Activated T-cell treated with anti-CD3 and anti-CD28 coated beads, Interleukin-2, amount 50 U/mL, for 4 hours (primary cell): ENCODE measurements around the gene ITIH6. TPM values are rescaled to one million over a fixed set of nuclear protein-coding genes. Genes with fewer than 3 reads are reported as not detected.

Experiments used
- ATAC-seq, 2 donors: fragments of 200-7000 bp; cut with Tn5 transposase; one replicate each; pipeline ENCODE4 v1.10.0; 2021
- DNase-seq: peaks from one replicate; pipeline ENCODE4 v3.0.0-alpha.2; 2020
- H3K27me3 Mint-ChIP-seq: one replicate; pipeline ENCODE4 v1.8.0; 2021; ENCODE audit warnings: low read depth, mixed read lengths
- H3K36me3 Mint-ChIP-seq: one replicate; pipeline ENCODE4 v1.8.0; 2022; ENCODE audit warnings: mixed read lengths; ENCODE audit not compliant: insufficient read depth
- H3K4me1 Mint-ChIP-seq: one replicate; pipeline ENCODE4 v1.8.0; 2021; ENCODE audit warnings: low read depth, mixed read lengths
- H3K4me3 Mint-ChIP-seq: one replicate; pipeline ENCODE4 v1.8.0; 2021; ENCODE audit warnings: mild to moderate bottlenecking, moderate library complexity, mixed read lengths
- H3K9me3 Mint-ChIP-seq: one replicate; pipeline ENCODE4 v1.8.0; 2021; ENCODE audit warnings: mixed read lengths
- total RNA-seq, 3 donors: library from RNA; stranded (reverse); gene quantifications; one replicate each; pipeline ENCODE4 v1.2.1, GENCODE V29; 2021

Gene ITIH6
- total RNA-seq, 3 donors from 2014 or later = not detected

DNA sequence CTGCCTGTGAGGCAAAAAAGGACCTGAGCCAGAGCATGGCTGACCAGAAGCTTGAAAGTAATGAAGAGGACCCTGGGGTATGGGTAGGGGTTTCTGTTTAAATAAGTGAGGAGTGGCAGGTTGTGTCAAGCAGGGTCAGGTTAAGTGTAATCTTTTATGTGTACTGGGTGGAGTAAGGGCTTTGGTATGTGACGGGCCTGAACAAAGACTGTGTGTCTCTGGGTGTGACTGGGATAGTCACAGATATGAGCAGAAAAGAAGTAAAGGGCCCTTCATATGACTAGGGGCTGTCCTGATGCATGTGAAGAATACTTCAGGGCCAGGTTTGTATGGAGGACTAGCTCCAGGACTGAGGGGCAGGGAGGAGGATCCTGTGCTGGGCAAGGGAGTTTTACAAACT lies 82.4 kb downstream of the ITIH6 start:
- Mint-ChIP-seq H3K9me3 (no peaks in the 10 kb centered on the region), H3K4me1 (no peaks in the 10 kb centered on the region), H3K36me3 (no peaks in the 10 kb centered on the region), H3K27me3 (no peaks in the 10 kb centered on the region), H3K4me3 (no peak overlapping the region)
- no peak for DNase-seq
- ATAC-seq = no peak

DNA sequence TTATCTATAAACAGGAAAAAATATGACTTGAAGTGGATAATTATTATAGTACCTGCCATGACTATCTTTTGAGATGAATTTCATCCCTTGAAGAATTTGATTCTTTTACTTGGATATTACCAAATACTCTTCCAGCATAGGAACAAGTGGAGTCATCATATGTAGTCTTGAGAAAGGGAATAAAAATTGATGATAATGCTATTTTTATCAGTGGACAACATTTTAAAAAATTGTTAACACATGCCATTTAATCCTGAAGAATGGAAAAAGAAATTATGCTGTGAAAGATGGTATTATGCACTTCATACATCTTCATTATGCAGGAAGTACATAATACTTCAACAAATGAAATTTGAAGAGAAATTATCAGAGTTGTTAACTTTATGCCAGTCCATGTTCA lies 83.6 kb downstream of the ITIH6 start:
- no peaks in the 10 kb centered on the region for H3K9me3 Mint-ChIP-seq
- DNase-seq = no peak
- no peaks in the 10 kb centered on the region for H3K4me1 Mint-ChIP-seq
- H3K27me3 Mint-ChIP-seq = no peaks in the 10 kb centered on the region
- H3K36me3 Mint-ChIP-seq = no peaks in the 10 kb centered on the region
- H3K4me3 Mint-ChIP-seq = no peak overlapping the region
- no peak for ATAC-seq

DNA sequence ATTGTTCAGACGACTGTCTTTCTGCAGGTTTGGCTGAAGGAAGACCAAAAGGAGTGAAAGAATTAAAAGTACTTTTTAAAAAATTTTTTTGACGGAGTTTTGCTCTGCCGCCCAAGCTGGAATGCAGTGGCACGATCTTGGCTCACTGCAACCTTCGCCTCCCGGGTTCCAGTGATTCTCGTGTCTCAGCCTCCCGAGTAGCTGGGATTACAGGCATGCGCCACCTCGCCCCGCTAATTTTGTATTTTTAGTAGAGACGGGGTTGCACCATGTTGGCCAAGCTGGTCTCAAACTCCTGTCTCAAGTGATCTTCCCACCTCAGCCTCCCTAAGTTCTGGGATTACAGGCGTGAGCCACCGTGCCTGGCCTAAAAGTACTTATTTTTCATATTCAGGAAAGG lies 86.3 kb downstream of the ITIH6 start:
- Mint-ChIP-seq H3K4me1 (no peaks in the 10 kb centered on the region), H3K9me3 (no peaks in the 10 kb centered on the region), H3K27me3 (no peaks in the 10 kb centered on the region), H3K4me3 (no peak overlapping the region), H3K36me3 (no peaks in the 10 kb centered on the region)
- DNase-seq (no peak), ATAC-seq (no peak)

DNA sequence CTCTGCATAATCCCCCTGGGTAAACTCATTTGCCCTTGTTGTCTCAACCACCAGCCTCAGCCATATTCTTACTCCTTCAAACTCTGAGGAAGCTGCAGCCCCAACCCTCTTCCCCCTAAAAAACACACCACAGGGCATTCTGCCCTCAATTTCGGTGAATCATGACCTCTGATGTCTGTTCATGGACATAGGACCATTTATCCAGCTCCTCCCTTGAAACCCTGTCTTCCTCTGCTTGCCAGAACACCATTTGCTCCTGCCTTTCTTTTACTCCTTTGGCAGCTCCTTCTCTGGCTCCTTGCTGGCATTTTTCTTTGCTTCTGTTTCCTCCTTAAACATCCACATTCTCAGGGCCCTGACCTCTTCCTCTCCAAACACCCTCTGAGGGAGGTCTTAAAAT lies 87.1 kb downstream of the ITIH6 start:
- DNase-seq (no peak), ATAC-seq (no peak)
- no peaks in the 10 kb centered on the region for H3K27me3 Mint-ChIP-seq
- no peak overlapping the region for H3K4me3 Mint-ChIP-seq
- no peaks in the 10 kb centered on the region for H3K36me3 Mint-ChIP-seq
- H3K4me1 Mint-ChIP-seq = no peaks in the 10 kb centered on the region
- H3K9me3 Mint-ChIP-seq = no peaks in the 10 kb centered on the region

DNA sequence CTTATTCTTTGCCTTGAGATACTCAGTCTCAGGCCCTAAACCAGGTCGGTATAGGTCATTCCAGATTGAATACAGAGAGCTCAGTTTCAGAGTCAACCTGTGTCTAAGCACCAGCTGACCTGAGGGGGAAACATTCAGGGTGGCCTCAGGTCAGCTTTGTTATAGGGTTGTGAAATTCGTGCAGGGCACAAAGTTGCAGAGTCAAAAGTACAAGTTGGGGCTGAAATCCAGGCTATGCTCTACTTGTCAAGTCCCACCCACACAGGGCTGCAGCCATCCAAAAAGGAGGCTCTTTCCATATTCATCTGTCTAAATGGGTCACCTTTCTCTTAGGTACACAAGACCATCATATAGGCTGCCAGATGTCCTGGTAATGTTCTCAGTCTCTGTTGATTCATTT lies 89.7 kb downstream of the ITIH6 start:
- peaks cover 1% of the 10 kb centered on the region for H3K27me3 Mint-ChIP-seq
- no peaks in the 10 kb centered on the region for H3K4me1 Mint-ChIP-seq
- H3K36me3 Mint-ChIP-seq = no peaks in the 10 kb centered on the region
- no peak overlapping the region for H3K4me3 Mint-ChIP-seq
- DNase-seq (no peak), ATAC-seq (no peak)
- H3K9me3 Mint-ChIP-seq = no peaks in the 10 kb centered on the region

Other genes with a start within 250 kb of the ITIH6 start
- 10 to 100 TPM; 22.1 to 25.0 (median 22.7) TPM for gene MAGED2, start 9.5 kb upstream of the ITIH6 start, total RNA-seq
- gene TRO, start 122.6 kb upstream of the ITIH6 start, total RNA-seq = 1 to 10 TPM; 1.0 to 2.8 (median 2.6) TPM
- under 1 TPM; 0.29 to 0.68 (median 0.51) TPM for gene PFKFB1, start 195.9 kb upstream of the ITIH6 start, total RNA-seq
- 10 to 100 TPM; 35.1 to 40.5 (median 36.4) TPM for gene APEX2, start 202.1 kb upstream of the ITIH6 start, total RNA-seq
- not detected for gene ALAS2, start 232.7 kb upstream of the ITIH6 start, total RNA-seq